ENCODE measurements around the gene BCL2. TPM values are rescaled to one million over a fixed set of nuclear protein-coding genes. Genes with fewer than 3 reads are reported as not detected.

BCL2 gene
- polyA plus RNA-seq, 4 donors = 0.89 to 7.2 (median 3.8) TPM

DNA sequence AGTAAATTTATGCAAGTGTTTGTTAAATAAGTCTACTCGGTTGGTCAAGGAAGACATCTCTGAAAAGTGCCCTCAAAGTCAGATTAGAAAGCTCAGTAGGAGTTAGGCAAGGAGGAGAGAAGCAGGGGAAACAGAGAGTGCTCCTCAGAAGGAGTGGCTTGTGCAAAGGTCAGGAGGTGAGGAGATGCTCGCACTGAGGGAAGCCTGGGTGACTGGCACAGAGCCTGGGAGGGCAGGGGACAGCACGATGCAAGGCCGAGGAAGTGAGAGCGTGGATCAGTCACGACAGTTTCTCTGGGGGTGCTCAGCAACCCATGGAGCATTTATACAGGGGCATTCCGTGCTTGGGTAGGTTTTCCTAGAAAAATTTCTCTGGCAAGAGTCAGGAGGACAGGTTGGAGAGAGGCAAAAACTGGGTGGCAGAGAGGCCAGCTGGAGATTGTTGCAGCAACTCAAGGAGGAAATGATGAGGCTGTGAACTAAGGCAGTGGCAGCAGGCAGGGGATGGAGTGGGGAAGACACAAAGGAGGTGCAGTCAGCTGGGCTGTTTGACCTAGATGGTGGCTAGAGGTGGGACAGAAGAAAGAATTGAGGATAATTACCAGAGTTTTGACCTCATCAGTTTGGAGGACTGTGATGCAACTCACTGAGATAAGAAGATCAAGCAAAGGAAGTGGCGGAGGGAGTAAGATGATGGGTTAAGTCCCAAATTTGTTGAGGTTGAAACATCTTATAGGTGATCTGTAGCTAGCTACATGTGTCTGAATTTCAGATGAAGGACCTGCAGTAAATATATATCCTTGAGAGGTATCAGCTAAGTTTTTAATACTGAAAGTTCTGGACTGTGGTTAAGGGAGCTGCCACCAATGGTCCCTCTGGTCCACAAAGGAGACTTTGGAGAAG lies 52.4 kb downstream of the BCL2 start:
- FAIRE-seq = no peak

DNA sequence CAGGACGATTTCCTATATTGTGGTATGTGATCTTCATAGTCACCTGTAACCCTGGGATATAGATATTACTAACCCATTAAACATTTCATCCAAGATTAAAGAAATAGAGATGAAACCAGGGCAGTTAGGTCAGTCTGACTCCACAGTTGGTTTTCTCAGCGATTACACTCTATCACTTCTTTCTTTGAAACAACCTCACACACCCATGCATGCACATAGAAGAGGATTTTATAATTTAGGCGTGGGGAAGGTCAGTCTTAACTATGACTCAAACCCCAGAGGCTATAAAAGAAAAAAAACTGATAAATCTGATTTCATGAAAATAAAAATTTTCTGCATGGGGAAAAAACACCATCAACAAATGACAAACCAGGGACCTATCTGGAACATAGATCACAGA lies 54.2 kb downstream of the BCL2 start:
- Histone ChIP-seq H3K36me3 (ENCODE audit: control insufficient read depth in 3 of 3, insufficient read depth in 2 of 3, low read depth in 1 of 3, low read length in 3 of 3) (no peaks in the 10 kb centered on the region), H3K9me3 (ENCODE audit: control insufficient read depth in 2 of 2, insufficient read depth in 1 of 2, low read depth in 1 of 2, low read length in 1 of 2) (no peaks in the 10 kb centered on the region), H3K27ac (ENCODE audit: low read depth in 1 of 3, low read length in 2 of 3) (no peak overlapping the region), H3K27me3 (ENCODE audit: control insufficient read depth in 3 of 3, insufficient read depth in 3 of 3, low read length in 3 of 3) (no peaks in the 10 kb centered on the region), H3K4me1 (ENCODE audit: control insufficient read depth in 3 of 3, insufficient read depth in 2 of 3, low read depth in 1 of 3, low read length in 2 of 3) (peaks cover 0 to 7% (median 3%) of the 10 kb centered on the region in 3 donors), H3K4me3 (ENCODE audit: low read depth in 1 of 3, low read length in 3 of 3) (no peak overlapping the region)
- WGBS, 3 donors = 17 to 57% (median 43%) methylated on average over 3 of the region's 3 CpGs
- DNase-seq (no peak), FAIRE-seq (no peak)

More for the DNA sequence above, 52.4 kb downstream of the BCL2 start:
- peak in 1 of 2 donors; percentile 43 for DNase-seq
- H3K27me3 ChIP-seq (ENCODE audit: control insufficient read depth in 3 of 3, insufficient read depth in 3 of 3, low read length in 3 of 3) = no peaks in the 10 kb centered on the region
- no peaks in the 10 kb centered on the region for H3K9me3 ChIP-seq (ENCODE audit: control insufficient read depth in 2 of 2, insufficient read depth in 1 of 2, low read depth in 1 of 2, low read length in 1 of 2)
- no peaks in the 10 kb centered on the region for H3K36me3 ChIP-seq (ENCODE audit: control insufficient read depth in 3 of 3, insufficient read depth in 2 of 3, low read depth in 1 of 3, low read length in 3 of 3)
- H3K4me3 ChIP-seq (ENCODE audit: low read depth in 1 of 3, low read length in 3 of 3) = no peak overlapping the region
- 42 to 72% (median 67%) methylated on average over 8 of the region's 8 CpGs for WGBS, 3 donors
- peaks cover 0 to 5% (median 3%) of the 10 kb centered on the region in 3 donors for H3K4me1 ChIP-seq (ENCODE audit: control insufficient read depth in 3 of 3, insufficient read depth in 2 of 3, low read depth in 1 of 3, low read length in 2 of 3)
- H3K27ac ChIP-seq (ENCODE audit: low read depth in 1 of 3, low read length in 2 of 3) = peak overlapping the region in 1 of 3 donors; percentile 41

DNA sequence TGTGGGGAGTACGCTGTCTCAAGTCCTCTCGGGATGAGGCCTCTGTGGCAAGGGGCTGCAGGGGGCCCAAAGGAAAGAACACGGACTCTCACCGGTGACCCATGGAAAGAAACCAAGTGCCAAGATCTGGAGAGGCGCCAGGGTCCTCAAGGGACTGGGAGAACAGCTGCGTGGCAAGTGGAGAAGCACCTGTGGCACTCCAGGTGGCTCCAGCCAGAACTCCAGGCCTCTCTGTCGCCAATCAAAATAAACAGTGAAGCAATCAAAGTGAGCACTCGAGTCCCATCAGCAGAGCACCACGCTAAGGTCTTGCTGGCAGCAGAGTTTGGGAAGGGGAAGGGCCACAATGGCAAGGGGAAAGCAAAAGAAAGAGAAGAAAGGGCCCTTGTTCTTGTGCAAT lies 54.7 kb downstream of the BCL2 start:
- H3K36me3 ChIP-seq (ENCODE audit: control insufficient read depth in 3 of 3, insufficient read depth in 2 of 3, low read depth in 1 of 3, low read length in 3 of 3) = no peaks in the 10 kb centered on the region
- 46 to 75% (median 48%) methylated on average over 9 of the region's 9 CpGs for WGBS, 3 donors
- H3K27ac ChIP-seq (ENCODE audit: low read depth in 1 of 3, low read length in 2 of 3) = no peak overlapping the region
- no peaks in the 10 kb centered on the region for H3K9me3 ChIP-seq (ENCODE audit: control insufficient read depth in 2 of 2, insufficient read depth in 1 of 2, low read depth in 1 of 2, low read length in 1 of 2)
- H3K27me3 ChIP-seq (ENCODE audit: control insufficient read depth in 3 of 3, insufficient read depth in 3 of 3, low read length in 3 of 3) = no peaks in the 10 kb centered on the region
- DNase-seq (no peak), FAIRE-seq (no peak)
- H3K4me3 ChIP-seq (ENCODE audit: low read depth in 1 of 3, low read length in 3 of 3) = no peak overlapping the region
- peaks cover 0 to 7% (median 3%) of the 10 kb centered on the region in 3 donors for H3K4me1 ChIP-seq (ENCODE audit: control insufficient read depth in 3 of 3, insufficient read depth in 2 of 3, low read depth in 1 of 3, low read length in 2 of 3)

DNA sequence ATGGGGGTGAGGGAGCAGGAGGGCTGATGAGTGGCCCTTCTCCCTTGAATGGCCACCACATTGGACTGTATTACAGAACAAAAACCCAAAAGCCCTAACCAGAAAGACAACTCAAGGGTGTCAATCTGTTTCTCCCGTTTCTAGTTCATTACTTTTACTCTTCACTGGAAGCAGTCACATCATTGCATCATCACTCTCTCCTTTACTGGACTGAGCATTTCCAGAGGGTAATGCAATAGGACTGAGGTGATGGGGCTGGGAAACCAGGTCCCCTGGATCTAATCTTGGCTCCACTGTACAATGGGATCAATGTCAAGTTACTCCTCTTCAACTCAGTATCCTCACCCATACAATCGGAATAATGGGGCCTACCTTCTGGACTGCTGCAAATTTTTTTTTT lies 56.1 kb downstream of the BCL2 start:
- peaks cover 0 to 5% (median 0%) of the 10 kb centered on the region in 3 donors for H3K36me3 ChIP-seq (ENCODE audit: control insufficient read depth in 3 of 3, insufficient read depth in 2 of 3, low read depth in 1 of 3, low read length in 3 of 3)
- H3K27me3 ChIP-seq (ENCODE audit: control insufficient read depth in 3 of 3, insufficient read depth in 3 of 3, low read length in 3 of 3) = no peaks in the 10 kb centered on the region
- DNase-seq = no peak
- H3K4me1 ChIP-seq (ENCODE audit: control insufficient read depth in 3 of 3, insufficient read depth in 2 of 3, low read depth in 1 of 3, low read length in 2 of 3) = peaks cover 0 to 7% (median 7%) of the 10 kb centered on the region in 3 donors
- H3K27ac ChIP-seq (ENCODE audit: low read depth in 1 of 3, low read length in 2 of 3) = peak overlapping the region in 1 of 3 donors; percentile 5
- no peaks in the 10 kb centered on the region for H3K9me3 ChIP-seq (ENCODE audit: control insufficient read depth in 2 of 2, insufficient read depth in 1 of 2, low read depth in 1 of 2, low read length in 1 of 2)
- 71 to 84% (median 80%) methylated on average over 2 of the region's 2 CpGs for WGBS, 3 donors
- no peak overlapping the region for H3K4me3 ChIP-seq (ENCODE audit: low read depth in 1 of 3, low read length in 3 of 3)
- FAIRE-seq = no peak

DNA sequence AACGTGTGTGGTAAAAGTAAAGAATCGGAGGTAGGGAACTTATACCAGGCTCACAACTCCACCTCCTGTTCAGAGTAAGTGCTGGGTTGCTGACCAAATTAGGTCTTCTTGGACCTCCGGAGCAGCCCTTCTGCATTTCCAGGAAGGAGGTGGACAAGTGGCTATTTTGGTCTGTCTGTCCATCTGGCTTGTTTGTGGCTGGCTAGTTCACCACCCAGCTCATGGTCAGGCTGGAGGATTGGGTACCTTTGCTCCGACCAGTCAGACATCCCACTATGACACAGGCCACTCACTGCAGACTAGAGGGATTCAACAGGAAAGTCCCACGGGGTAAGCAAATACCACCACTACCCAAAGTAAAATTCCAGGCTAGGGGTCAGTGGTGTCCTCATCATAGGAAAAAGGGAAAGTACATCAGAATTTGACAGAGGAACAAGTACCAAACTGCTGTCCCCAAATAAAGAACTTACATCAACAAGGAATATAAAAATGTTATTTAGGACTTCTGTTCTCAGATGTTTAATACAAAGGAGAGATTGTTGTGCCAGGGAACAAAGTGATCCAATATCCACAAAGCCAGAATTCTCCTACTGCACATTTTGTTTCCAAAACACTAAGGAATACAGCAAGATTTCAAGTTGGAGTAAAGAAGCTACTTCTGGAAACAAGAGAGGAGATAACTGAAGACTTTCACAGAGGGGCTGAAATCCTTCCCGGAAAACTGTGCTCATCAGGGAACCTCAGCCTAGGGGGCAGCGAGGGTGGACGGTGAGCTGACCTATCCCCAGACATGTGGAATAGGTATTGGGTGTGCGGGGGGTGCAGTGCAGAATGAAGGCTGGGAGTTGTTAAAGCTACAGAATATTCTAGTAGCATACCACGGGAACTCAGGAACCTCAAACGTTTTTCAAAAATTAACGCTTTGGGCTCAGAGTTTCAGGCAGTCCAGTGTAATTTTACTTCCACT lies 56.9 kb downstream of the BCL2 start:
- Histone ChIP-seq H3K36me3 (ENCODE audit: control insufficient read depth in 3 of 3, insufficient read depth in 2 of 3, low read depth in 1 of 3, low read length in 3 of 3) (peaks cover 0 to 5% (median 0%) of the 10 kb centered on the region in 3 donors), H3K4me3 (ENCODE audit: low read depth in 1 of 3, low read length in 3 of 3) (no peak overlapping the region), H3K27me3 (ENCODE audit: control insufficient read depth in 3 of 3, insufficient read depth in 3 of 3, low read length in 3 of 3) (no peaks in the 10 kb centered on the region), H3K9me3 (ENCODE audit: control insufficient read depth in 2 of 2, insufficient read depth in 1 of 2, low read depth in 1 of 2, low read length in 1 of 2) (no peaks in the 10 kb centered on the region), H3K4me1 (ENCODE audit: control insufficient read depth in 3 of 3, insufficient read depth in 2 of 3, low read depth in 1 of 3, low read length in 2 of 3) (peaks cover 0 to 9% (median 7%) of the 10 kb centered on the region in 3 donors), H3K27ac (ENCODE audit: low read depth in 1 of 3, low read length in 2 of 3) (peak overlapping the region in 1 of 3 donors; percentile 48)
- FAIRE-seq (no peak), DNase-seq (no peak)
- 70 to 73% (median 70%) methylated on average over 12 of the region's 12 CpGs for WGBS, 3 donors

DNA sequence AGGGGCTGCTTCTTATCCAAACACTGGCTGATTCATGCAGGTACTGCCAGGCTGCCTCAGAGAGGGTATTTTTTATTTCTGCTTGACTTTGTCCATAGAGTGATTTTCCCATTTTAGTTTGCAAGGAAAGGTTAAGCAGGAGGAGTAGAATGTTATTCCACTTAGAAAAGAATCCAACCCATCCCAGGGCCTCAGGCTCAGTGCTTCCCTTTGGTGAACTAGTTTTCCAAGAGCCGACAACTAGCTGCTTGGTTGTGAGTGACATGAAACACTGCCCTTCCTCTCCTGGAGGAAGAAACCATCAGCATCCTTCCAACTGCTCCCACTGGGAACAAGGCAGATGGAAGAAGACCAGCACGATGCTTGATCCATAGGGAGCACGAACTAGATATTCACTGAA lies 58.5 kb downstream of the BCL2 start:
- H3K4me3 ChIP-seq (ENCODE audit: low read depth in 1 of 3, low read length in 3 of 3) = no peak overlapping the region
- H3K27me3 ChIP-seq (ENCODE audit: control insufficient read depth in 3 of 3, insufficient read depth in 3 of 3, low read length in 3 of 3) = no peaks in the 10 kb centered on the region
- no peak overlapping the region for H3K27ac ChIP-seq (ENCODE audit: low read depth in 1 of 3, low read length in 2 of 3)
- 87 to 98% (median 92%) methylated on average over 3 of the region's 3 CpGs for WGBS, 3 donors
- H3K9me3 ChIP-seq (ENCODE audit: control insufficient read depth in 2 of 2, insufficient read depth in 1 of 2, low read depth in 1 of 2, low read length in 1 of 2) = no peaks in the 10 kb centered on the region
- no peak for FAIRE-seq
- H3K4me1 ChIP-seq (ENCODE audit: control insufficient read depth in 3 of 3, insufficient read depth in 2 of 3, low read depth in 1 of 3, low read length in 2 of 3) = peaks cover 0 to 9% (median 4%) of the 10 kb centered on the region in 3 donors
- DNase-seq = no peak
- H3K36me3 ChIP-seq (ENCODE audit: control insufficient read depth in 3 of 3, insufficient read depth in 2 of 3, low read depth in 1 of 3, low read length in 3 of 3) = peaks cover 0 to 5% (median 0%) of the 10 kb centered on the region in 3 donors

DNA sequence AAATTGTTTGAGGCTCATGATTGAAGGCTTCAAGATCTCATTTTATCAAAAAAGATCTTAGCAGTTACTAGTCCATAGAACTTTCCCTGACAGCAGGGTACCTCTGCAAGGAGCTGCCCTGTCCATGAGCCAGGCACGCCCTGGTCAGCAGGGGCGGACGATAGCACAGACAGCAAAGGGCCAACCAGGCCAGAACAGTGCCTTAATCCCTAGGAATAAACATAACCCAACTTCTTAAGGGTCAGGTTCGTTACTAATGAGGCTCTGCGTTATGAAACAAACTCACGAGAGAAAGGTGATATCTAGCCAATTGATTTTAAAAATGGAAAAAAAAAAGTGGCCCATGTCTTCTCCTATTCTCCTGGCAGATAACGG lies 59.2 kb downstream of the BCL2 start:
- Histone ChIP-seq H3K4me1 (ENCODE audit: control insufficient read depth in 3 of 3, insufficient read depth in 2 of 3, low read depth in 1 of 3, low read length in 2 of 3) (peaks cover 0 to 9% (median 4%) of the 10 kb centered on the region in 3 donors), H3K4me3 (ENCODE audit: low read depth in 1 of 3, low read length in 3 of 3) (no peak overlapping the region), H3K36me3 (ENCODE audit: control insufficient read depth in 3 of 3, insufficient read depth in 2 of 3, low read depth in 1 of 3, low read length in 3 of 3) (peaks cover 0 to 5% (median 0%) of the 10 kb centered on the region in 3 donors), H3K9me3 (ENCODE audit: control insufficient read depth in 2 of 2, insufficient read depth in 1 of 2, low read depth in 1 of 2, low read length in 1 of 2) (no peaks in the 10 kb centered on the region), H3K27ac (ENCODE audit: low read depth in 1 of 3, low read length in 2 of 3) (no peak overlapping the region), H3K27me3 (ENCODE audit: control insufficient read depth in 3 of 3, insufficient read depth in 3 of 3, low read length in 3 of 3) (no peaks in the 10 kb centered on the region)
- DNase-seq = no peak
- WGBS, 3 donors = 79 to 81% (median 80%) methylated on average over 7 of the region's 7 CpGs
- FAIRE-seq = no peak
